ENCODE measurements around the gene TNS4.

DNA sequence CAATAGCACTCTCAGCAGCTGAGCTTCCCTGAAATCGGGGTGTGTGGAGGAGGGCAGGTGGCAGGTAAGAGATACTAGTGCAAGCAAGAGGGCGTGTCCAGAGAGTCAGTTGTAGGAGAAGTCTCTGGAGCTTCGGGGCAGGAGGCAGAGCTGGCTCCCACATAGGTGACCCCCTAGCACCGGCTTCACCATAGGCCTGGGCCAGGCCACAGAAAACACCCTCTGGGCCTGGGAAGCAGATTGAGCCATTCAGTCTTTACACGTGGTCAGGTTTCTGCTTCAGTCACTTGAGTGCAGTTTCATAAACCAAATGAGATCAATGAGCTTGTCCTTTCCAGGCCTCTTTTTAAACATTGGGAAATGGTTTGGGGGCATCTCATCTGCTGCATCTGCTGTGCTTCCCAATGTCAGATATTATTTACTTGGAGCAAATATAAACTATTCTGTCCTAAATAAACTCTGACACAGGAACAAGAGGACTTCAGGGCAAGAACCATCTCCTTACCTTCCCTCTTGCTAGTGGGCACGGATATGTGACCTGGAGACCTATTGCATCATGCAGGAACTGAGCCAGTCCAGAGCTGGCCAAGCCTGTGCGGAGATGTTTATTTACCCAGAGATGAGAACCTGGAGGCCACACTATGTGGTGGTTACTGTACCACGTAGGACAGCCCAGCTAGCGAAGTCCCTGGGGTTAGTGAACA is 47.7 kb upstream of the TNS4 start:
- TF ChIP-seq RAD21 (IDR thresholded peaks at IDR 0.05; ENCODE audit: low read depth) (no peak), CREB1 (IDR thresholded peaks at IDR 0.05; ENCODE audit: low read depth) (no peak), TEAD4 (IDR thresholded peaks at IDR 0.05) (no peak), EP300 (IDR thresholded peaks at IDR 0.05; ENCODE audit: borderline replicate concordance) (no peak), YY1 (IDR thresholded peaks at IDR 0.05; ENCODE audit: low read depth) (no peak), FOXM1 (IDR thresholded peaks at IDR 0.05; ENCODE audit: borderline replicate concordance, low read depth) (no peak), TAF1 (IDR thresholded peaks at IDR 0.05; ENCODE audit: low read depth) (no peak), TCF12 (IDR thresholded peaks at IDR 0.05; ENCODE audit: low read depth) (no peak), ZBTB7A (IDR thresholded peaks at IDR 0.05; ENCODE audit: low read depth) (no peak), NFIC (IDR thresholded peaks at IDR 0.05) (no peak)
- TF ChIP-seq, protein P1, sequence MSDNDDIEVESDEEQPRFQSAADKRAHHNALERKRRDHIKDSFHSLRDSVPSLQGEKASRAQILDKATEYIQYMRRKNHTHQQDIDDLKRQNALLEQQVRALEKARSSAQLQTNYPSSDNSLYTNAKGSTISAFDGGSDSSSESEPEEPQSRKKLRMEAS (IDR thresholded peaks at IDR 0.05): no peak
- TF ChIP-seq, protein P2, sequence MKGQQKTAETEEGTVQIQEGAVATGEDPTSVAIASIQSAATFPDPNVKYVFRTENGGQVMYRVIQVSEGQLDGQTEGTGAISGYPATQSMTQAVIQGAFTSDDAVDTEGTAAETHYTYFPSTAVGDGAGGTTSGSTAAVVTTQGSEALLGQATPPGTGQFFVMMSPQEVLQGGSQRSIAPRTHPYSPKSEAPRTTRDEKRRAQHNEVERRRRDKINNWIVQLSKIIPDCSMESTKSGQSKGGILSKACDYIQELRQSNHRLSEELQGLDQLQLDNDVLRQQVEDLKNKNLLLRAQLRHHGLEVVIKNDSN (IDR thresholded peaks at IDR 0.05): no peak
